ENCODE data around the gene WWOX. TPM values are rescaled to one million over a fixed set of nuclear protein-coding genes. Genes with fewer than 3 reads are reported as not detected.

Gene WWOX
- total and polyA plus RNA-seq, 7 donors, result 7.1 to 46.8 (median 16.1) TPM

DNA sequence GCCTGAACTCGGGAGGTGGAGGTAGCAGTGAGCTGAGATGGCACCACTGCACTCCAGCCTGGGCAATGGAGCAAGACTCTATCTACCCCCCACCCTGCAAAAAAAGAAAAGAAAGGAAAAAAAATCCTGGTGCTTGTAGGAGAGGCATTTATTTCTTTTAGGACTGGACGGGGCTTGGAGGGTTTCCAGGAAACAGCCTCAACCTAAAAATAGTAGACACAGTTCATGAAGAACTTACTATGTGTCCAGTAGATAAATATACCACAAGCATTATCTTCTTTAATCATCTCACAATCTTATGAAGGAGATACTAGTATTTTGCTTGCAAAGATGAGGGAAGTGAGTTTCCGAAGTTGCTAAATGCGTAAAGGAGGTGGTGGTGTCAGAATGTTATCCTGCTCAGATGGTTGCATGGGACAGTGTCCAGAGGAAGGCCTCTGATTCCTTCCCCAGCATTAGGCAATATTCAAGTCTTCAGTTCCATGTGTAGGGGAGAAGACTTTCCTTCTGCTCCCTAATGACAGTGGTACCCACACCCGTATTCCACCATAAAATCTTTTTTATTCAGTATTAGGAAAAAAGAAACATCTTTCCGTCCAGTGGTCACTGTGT is 263.2 kb downstream of the WWOX start:
- WGBS, 2 donors, result 77 to 80% methylated on average over 6 of the region's 6 CpGs
- no peaks in the 10 kb centered on the region for H3K36me3 ChIP-seq
- intact Hi-C loops (cut with DNase I), result no loop called here
- peak overlapping the region in 1 of 4 donors; percentile 10 for H3K27ac ChIP-seq
- no peaks in the 10 kb centered on the region for H3K27me3 ChIP-seq
- DNase-seq, result no peak
- H3K4me1 ChIP-seq, result peaks cover 0 to 23% (median 6%) of the 10 kb centered on the region in 4 donors
- no peak overlapping the region for H3K4me3 ChIP-seq
- no peaks in the 10 kb centered on the region for H3K9me3 ChIP-seq
- TF ChIP-seq POLR2A (IDR thresholded peaks at IDR 0.05) (no peak), CTCF (IDR thresholded peaks at IDR 0.05) (no peak), POLR2AphosphoS5 (IDR thresholded peaks at IDR 0.05) (no peak), EP300 (IDR thresholded peaks at IDR 0.05) (no peak)

- Histone ChIP-seq H3K4me1 (peaks cover 0 to 23% (median 6%) of the 10 kb centered on the region in 4 donors), H3K36me3 (no peaks in the 10 kb centered on the region), H3K9me3 (no peaks in the 10 kb centered on the region), H3K27ac (no peak overlapping the region), H3K4me3 (no peak overlapping the region), H3K27me3 (no peaks in the 10 kb centered on the region)
- no peak for DNase-seq
- intact Hi-C loops (cut with DNase I), result no loop called here
- whole genome bisulfite sequencing, 2 donors, result 84 to 89% methylated on average over 12 of the region's 12 CpGs
- TF ChIP-seq POLR2AphosphoS5 (IDR thresholded peaks at IDR 0.05) (no peak), EP300 (IDR thresholded peaks at IDR 0.05) (no peak), CTCF (IDR thresholded peaks at IDR 0.05) (no peak), POLR2A (IDR thresholded peaks at IDR 0.05) (no peak)
These were observed 264.5 kb downstream of the WWOX start for GRCh38 chr16:78363843-78364555.

DNA sequence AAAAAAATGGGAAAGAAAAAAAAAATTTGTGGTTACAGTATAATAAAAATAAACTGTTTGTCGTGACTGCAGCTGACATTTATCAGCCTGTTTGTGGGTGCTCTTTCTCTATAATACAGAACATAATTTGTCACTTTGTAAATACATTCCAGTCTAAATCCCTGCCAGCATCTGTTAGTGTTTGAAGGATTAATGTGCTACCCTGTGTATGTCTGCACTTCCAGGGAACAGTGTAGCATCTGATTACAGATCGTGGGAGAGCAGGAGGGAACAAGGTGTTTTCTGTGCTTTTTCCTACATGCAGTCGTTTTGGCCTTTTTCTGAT is 265.1 kb downstream of the WWOX start:
- DNase-seq, result no peak
- no peak overlapping the region for H3K27ac ChIP-seq
- H3K9me3 ChIP-seq, result no peaks in the 10 kb centered on the region
- intact Hi-C loops (cut with DNase I), result no loop called here
- no peaks in the 10 kb centered on the region for H3K36me3 ChIP-seq
- TF ChIP-seq CTCF (IDR thresholded peaks at IDR 0.05) (no peak), POLR2A (IDR thresholded peaks at IDR 0.05) (no peak), POLR2AphosphoS5 (IDR thresholded peaks at IDR 0.05) (no peak), EP300 (IDR thresholded peaks at IDR 0.05) (no peak)
- no peaks in the 10 kb centered on the region for H3K27me3 ChIP-seq
- H3K4me1 ChIP-seq, result peaks cover 0 to 23% (median 6%) of the 10 kb centered on the region in 4 donors
- 36 to 46% methylated on average over 3 of the region's 3 CpGs for WGBS, 2 donors
- no peak overlapping the region for H3K4me3 ChIP-seq

DNA sequence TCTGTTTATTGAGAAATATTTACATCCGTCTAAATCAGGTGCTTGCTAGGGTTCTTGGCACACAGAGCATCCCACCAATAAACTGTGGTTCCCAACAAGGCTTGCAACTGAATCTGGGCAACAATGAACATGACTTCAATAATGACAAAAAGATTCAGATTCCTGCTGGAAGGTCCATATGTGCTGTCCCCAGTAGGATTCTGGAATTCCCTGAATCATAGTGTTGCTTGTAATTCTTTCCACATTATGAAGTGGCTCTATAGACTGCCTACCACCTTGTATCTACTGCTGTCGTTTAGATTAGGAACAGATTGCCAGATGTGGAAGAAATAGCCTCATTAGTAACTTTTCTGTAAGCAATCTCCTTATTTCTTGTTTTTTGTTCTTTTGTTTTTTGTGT is 265.9 kb downstream of the WWOX start:
- DNase-seq, result no peak
- Histone ChIP-seq H3K27me3 (no peaks in the 10 kb centered on the region), H3K4me3 (no peak overlapping the region), H3K36me3 (no peaks in the 10 kb centered on the region), H3K27ac (no peak overlapping the region), H3K9me3 (no peaks in the 10 kb centered on the region), H3K4me1 (peaks cover 0 to 23% (median 6%) of the 10 kb centered on the region in 4 donors)
- 74 to 82% methylated on average over 2 of the region's 2 CpGs for WGBS, 2 donors
- intact Hi-C loops (cut with DNase I), result no loop called here
- no peak for TF ChIP-seq EP300 (IDR thresholded peaks at IDR 0.05)
- TF ChIP-seq CTCF (IDR thresholded peaks at IDR 0.05), result no peak
- TF ChIP-seq POLR2AphosphoS5 (IDR thresholded peaks at IDR 0.05), result no peak
- TF ChIP-seq POLR2A (IDR thresholded peaks at IDR 0.05), result no peak
